GM21825 (cell line): ENCODE data around the gene HOOK1.

Experiments used
- ATAC-seq: cut with Tn5 transposase; IDR thresholded peaks from one replicate; pipeline ENCODE4 v1.9.1; 2021; ENCODE audit warnings: mild to moderate bottlenecking, moderate library complexity; ENCODE audit not compliant: unreplicated experiment

The HOOK1 gene

DNA sequence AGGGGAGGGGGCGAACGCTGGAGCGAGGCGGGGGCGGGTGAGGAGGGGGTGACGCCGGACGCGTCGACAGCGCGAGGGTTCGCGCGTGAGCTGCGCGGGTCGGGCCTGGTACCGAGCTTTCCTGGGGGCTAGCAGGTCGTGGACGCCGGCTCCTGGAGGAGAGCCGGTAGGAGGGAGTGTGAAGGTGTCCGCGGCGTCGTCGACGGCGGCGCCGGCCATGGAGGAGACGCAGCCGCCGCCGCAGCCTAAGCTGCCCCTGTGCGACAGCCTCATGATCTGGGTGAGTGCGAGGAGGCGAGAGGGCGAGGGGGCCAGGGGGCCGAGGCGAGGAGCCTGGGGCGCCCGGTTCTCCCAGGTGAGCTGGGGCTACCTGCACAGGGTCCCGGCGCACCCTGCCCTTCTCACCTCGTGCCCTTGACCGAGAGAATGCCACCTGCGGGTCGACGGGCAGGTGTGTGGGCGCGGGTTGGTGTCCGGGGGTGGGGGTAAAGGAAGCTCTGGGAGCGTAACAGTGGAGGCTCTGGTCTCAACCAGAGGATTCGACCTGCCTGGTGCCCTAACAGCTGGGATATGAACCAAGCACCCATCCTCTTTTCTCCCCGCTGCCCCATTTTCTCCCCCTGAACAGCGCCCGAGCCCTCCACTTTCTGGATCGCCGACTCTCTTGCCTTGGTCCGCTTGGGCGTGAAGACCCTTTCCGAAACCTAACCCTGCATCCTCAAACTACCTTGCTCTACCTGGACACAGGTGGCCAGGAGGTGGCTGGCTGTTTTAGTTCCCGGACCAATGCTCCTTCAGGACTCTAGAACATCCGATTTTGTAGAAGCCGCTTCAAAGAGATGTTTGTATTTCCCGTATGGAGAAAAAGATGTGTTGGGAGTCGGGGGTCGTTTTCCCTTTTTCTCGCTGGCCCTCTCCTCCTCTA is at the start of gene HOOK1:
Gene HOOK1, plus strand, starts transcription at position 49 of the 925 bp plus-strand sequence. Its CDS starts 169 bp downstream, at position 218.
- ATAC-seq, result peak; percentile 22

DNA sequence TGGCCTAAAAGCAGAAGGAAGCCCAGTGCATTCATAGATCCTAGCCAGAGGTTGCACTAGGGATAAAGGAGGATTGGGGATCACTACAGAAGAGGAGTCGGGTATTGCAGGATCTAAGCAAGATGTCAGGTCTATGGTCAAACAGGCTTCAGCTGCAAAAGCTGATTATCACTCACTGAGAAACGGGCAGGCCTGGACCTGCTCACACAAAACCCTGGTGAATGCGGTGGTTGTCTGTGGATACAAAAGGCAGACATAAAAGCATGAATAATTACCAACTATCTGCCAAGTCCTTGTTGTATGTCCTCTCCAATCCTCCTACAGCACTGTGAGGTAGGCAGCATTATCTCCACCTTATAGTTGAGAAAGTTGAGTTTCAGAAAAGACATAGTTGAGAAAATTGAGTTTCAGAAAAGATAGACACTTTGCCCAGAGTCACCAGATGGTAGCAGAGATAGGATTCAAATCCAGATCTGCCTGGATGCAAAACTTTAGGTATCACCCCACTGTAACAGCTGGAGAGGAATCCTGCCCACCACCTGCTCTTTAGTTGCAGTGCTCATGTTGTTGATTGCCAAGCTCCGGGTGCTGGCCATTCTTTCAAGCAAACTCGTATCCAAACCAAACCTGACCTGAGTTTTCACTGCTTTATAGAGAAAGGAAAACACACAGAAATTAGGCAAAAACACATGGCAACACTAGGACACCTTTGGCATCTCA is 49.6 kb upstream of the HOOK1 start:
- ATAC-seq, result no peak

DNA sequence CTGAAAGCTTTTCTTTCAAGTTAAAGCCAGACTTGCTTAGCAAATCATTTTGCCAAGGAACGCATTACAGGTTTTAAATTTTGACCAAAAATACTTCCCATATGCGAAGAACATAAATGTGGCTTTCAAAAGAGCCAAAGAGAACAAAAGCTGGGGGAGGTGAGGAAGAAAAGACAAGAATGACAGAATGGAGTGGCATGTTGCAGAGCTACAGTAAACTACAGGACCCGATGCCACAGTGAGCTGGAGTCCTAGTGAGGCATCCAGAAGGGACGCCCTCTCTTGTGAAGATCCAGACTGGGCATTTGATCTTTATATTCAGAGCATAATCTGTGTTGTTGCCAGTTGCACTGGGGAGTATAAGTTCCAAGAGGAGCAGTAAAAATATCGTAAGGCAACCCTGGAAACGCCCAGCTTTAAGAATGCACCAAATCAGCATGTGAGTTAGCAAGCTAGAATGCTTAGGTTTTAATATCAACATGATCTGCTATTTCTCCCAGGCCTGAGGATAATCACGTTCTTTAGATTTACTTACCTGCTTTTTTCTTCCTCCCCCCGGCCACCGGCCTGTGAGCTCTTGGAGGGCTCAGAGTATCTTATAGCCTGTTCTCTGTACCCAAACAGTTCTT is 48.4 kb upstream of the HOOK1 start:
- no peak for ATAC-seq

DNA sequence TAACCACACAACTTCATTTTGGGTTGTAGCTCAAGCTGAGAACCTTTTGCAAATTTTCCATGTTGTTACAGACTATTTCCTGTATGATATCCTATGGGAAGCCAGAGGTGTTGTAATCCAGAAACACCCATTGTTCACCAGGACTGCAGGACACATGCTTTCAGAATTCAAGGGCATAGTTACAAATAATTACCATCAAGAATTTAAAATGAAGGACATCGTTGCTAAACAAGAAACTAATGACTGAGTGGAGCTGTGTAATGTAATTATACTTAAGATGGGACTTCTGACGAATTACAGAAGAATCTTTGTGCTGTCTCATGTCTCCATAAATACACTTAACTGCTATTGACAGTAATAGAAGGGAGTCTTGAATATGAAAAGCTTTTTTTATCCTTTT is 47.6 kb upstream of the HOOK1 start:
- no peak for ATAC-seq

DNA sequence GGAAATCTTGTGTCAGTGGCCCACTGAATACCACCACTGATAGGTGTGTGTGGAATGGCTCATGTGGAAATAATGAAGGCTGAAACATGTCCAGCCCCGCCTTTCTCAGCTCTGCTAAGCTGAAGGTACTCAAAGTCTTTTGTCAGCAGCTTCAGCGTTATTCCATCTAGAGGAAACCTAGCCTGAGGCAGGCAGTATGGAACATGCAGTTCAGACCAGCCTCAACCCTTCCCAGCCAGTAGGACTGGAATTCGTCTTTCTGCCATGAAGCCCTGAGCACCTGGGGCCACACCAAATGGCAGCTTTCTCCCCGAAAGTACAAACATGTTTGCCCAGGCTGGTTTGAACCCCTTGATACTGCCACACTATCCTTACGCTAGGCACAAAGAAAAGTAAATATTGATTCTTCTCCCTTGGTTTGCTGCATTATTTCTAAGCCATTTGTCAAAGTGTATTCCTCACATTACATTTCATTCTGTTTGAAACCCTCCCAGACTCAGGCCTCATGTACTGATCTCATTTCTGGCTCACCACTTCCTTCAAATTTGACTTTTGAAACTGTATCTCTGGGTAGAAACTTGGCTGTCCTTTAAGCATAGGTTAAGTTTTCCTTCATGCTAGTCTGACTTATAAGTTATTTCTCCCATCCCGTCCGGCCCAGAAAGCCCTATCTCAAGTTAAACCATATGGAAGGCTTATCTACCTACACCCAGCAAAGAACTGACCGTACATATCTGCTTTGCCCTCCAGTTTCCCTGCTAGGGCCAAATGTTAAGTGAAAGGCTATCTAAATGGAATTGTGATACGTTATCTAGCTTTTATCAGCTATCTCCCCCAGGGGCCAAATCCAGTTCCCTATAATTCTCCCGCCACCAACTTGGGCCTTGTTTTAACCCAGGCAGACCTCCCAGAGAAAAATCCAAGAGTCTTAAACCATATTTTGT is 45.7 kb upstream of the HOOK1 start:
- ATAC-seq, result no peak

DNA sequence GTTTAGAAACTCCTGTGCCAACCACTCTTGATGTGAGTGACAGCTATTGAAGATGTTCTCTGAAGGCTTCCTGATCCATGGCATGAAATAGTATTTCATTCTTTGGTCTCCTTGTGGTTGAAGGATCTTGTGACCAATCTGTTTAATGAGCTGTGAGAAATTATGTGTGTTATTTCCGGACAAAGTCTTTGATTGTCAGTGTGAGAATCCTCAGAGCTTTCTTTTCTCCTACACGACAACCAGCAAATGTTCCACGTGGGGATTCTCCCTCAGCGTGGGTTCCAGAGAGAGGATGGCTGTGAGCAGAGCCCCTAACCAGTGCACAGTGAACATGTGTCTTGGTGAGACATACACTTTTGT is 45.0 kb upstream of the HOOK1 start:
- no peak for ATAC-seq

DNA sequence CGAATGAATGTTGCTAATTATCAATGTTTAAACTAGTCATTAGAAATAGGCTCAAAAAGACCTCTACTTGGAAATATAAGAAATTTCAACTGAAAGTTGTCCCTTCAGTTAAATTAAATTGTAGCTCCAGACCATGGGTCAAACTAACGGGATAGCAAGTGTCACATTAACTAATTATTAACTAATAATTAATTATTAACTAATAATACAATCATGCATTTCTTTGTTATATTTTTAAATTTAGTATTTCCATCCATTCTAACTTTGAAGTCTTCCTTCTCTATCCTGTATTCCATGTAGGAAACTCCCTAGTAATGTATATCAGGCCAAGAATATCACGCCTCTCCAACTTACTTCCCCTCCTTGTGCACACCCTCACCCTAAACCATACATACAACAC is 43.4 kb upstream of the HOOK1 start:
- ATAC-seq, result no peak

DNA sequence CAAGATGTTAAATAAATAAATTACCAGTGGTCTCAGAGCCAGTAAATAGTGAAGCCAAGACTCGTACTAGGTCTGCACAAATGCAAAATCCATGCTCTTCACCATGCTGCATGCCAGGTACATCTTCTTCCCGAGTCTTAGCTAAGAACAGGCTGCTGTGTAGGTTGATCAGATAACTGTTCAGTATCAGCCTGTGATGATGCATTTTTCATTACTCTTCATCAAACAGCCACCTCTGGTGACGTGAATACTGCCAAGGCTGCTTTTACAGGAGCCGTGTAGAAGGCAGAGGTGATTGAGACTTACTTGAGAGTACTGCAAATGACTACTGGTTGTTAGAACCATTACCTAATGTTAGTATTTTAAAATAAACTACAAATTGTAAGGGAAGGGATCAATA is 39.3 kb upstream of the HOOK1 start:
- ATAC-seq, result no peak

DNA sequence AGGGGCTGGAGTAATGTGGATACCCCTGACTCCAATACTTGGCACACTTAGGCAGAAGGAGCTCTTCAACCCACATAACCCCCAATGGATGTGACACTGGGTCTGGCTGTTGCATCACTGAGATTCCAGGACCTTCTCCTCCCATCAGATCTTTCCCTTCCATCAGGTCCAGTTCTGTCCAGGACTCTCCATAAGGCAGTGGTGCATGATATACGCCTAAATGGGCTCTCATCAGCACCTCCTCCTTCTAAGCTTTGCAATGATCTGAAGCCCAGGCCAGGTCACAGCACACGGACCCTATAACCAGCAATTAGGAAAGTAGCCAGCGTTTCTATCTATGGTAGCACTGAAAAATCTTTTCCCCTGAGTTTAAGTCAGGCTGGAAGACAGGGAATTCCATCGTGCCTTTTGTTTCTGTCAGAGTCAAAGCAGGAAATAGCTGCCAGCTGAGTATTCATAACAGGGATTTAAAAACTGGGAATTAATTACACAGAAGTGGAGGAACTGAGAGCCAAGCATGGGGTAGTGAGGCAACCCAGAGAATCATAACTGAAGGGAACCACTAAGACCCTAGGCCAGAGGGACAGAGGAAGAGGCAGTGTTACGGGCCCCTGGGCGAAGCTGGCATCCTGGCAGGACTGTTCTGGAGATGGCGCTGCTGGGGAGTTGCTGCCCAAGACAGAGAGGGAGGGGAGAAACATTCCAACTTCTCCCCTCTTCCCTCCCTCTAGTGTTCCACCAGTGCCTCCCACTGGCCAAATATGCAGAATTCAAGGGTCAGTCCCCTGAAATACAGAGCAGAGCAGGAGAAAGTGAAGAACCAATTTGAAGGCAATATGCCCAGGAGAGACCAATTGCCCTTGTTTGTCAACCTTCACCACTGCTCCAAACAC is 37.5 kb upstream of the HOOK1 start:
- no peak for ATAC-seq

DNA sequence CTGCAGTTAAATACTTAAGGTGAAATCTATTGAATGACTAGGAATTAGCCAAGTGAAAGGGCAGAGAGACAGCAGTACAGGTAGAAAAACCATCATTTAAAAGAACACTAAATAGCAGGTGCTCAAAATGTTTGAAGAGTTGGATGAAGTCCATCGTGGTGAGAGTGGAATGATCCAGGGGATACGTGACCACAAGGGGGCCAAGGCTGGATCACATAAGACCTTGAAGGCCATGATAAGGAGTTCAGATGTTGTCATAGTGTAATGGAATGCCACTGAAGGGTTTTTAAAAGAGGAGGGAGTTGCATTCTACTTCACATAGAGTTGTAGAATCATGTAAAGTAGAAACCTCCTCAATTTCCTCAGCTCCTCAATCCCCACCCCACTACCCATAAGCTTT is 34.8 kb upstream of the HOOK1 start:
- ATAC-seq, result no peak

DNA sequence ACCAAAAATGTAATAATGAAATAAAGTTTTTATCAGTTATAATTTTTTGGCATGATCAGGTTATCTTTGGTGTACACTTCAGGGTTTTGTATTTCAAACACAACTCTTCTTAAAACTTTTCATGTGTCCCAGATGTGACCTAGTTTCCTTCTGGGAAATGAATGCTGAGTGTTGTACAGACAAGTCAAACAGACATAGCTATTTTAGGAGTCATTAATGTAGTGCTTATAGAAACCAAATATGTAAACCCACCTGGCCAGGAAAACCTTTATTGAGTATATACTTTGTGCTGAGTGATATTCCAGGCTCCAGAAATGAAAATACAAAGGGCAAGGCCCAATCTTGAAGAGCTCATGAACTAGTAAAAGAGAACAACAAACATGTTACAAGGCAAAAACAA is 25.9 kb upstream of the HOOK1 start:
- ATAC-seq, result no peak

DNA sequence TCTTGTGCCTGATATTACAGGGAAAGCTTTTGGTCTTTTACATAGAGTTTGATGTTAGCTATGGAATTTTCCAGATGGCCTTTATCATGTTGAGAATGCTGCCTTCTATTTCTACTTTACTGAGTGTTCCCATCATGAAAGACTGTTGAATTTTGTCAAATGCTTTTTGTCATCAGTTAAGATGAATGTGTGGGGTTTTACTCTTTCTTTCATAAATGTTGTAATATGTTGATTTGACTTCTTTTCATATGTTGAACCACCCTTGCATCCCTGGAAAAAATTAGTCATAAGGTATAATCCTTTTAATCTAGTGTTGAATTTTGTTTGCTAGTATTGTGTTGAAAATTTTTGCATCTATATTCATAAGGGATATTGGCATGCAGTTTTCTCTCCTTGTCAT is 16.1 kb upstream of the HOOK1 start:
- no peak for ATAC-seq

DNA sequence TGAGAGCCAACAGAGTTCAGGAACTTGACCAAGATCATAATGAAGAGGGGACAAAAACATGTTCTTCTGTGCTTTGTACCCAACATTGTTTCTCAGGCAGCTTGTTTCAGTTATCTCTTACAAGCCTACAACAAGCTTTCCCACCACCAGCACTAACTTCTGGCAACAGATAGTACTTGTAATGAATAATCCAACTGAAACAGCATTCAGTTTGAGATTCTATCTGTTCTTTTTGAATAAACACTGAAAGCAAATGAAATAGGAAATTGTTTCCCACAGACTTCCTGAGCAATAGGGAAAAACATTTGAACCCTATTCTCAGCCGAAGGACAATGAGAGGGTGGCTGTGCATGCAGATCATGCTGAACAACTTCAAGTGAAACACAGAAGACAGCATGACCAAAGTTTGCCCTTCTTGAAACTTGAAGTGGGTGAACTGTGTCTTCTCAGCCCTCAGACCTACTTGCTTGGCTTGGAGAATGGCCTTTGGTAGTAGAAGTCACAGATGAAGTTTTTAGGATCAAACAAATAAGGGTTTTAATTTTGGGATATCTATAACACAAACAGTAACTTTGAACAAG is 11.2 kb upstream of the HOOK1 start:
- no peak for ATAC-seq

DNA sequence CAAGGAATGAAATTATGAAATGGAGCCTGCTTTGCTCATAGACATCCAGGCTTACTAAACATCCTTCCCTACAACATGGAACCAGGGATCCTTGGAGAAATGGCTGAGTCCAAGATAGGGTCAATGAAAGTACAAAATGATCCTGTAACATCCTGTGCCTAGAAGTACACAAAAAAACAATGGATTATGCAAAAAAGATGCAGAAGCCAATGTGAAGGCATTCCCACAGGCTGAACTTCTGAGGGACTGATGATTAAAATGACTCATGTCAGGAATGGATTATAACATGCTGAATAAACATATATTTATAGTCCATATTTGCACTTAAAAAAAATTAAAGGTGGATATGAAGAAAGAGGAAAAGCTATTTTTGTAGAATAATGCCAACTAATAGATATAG is 10.4 kb upstream of the HOOK1 start:
- ATAC-seq, result no peak

DNA sequence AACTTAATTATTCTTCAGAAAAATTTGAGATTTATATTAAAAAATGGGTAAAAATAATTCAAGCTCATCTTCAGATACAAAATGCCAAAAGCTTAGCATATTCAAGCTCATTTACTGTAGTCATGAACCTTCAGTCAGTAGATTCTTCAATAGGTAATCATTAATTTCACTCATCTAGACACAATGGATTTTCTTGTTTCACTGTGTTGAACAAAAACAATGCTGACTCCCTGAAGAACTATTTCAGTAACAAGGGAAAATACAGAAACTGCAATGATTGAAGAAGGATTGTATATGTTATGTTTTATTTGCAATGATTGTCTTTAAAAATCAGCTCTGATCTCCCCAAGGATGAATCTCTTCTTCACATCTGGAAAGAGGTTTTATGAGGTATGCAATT is 9.2 kb upstream of the HOOK1 start:
- ATAC-seq, result no peak

DNA sequence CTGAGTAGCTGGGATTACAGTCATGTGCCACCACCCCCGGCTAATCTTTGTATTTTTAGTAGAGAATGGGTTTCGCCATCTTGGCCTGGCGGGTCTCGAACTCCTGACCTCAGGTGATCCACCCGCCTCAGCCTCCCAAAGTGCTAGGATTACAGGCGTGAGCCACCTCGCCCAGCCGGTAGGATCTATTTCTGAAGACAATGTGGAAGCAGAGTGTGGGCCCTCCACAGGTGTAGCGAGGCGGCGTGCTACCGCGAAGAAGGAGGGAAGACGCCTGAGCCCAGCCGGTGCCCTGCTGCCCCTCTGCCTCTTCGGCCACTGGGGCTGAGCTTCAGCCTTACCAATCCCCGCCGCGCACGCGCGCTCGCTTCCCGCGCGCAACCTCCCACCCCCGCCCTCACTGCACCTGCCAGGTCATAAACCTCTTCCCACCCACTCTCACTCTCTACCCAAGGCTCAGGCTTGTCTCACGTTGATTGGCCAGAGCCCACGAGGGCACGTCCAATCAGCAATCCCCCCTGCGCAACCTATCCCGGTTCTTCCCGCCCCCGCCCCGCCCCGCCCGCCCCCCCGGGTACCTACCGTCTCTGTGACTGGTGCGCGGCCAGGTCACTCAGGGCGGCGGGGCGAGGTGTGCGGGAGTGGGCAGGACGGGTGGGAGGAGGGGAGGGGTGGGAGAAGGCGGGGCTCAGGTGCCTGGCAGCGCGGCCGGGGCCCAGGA is 409 bp upstream of the HOOK1 start:
- peak; percentile 98 for ATAC-seq

DNA sequence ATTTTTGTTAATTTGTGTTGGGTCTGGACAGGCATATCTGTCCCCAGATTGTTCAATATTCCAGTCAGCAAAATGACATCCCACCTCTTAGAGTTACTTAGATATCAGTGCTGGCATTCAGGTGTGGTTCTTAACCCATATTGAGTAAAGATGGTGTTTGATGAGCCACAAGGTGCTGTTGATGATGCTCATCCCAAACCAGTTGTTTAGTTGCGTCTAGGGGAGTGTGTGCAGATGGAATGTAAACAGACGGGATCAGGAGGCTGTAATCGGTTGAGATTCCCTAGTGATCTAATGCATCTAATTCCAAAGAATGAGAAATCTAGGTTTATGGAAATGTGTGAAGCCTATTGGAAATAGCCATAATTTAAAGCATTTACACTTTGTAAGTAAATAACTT is 1.1 kb downstream of the HOOK1 start:
- no peak for ATAC-seq

DNA sequence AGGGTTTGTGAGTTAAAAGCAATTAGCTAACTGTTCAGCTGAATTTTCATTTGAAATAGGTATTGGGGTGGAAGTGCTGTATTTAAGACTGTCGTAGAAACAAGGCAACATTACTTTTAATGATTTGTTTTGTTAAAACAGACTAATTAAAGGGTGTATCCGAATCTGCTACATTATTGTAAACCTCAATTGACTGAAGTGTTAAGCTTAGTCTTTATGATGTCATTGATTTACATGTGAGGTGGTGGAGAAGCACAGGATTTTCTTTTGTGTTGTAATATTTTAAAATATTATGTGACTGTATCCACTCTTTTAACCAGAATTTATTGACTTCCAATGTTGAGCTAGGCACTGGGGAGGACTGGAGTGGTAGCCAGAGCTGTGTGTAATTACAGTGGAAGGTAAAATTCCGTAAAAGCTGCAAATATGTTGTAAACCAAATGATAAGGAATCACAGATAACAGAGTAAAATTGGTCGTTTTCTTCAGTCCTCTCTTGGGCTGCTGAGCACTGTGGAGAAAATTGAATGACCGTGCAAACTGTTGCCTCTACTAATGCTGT is 1.6 kb downstream of the HOOK1 start:
- ATAC-seq, result no peak
